ENCODE data around the gene GASK1B.

GASK1B gene

GRCh38 chr4:158164768-158165213 lies 8.0 kb downstream of the GASK1B start:
- no peak for TF ChIP-seq Cebpa-rat (IDR thresholded peaks at IDR 0.05)
- peaks cover 0 to 93% (median 5%) of the 10 kb centered on the region in 10 experiments; a peak in 11 of 20 replicates for H3K4me1 ChIP-seq
- H3K4me3 ChIP-seq, result peak overlapping the region in 2 of 10 experiments; percentile 62 to 68; a peak in 4 of 20 replicates
- peak overlapping the region in 2 of 11 experiments; percentile 42 to 72; a peak in 3 of 22 replicates for H3K9ac ChIP-seq
- peak overlapping the region in 3 of 11 experiments; percentile 88 to 99 (median 96); a peak in 6 of 22 replicates for H3K4me2 ChIP-seq
- H3K36me3 ChIP-seq, result peaks cover 0 to 85% (median 0%) of the 10 kb centered on the region in 11 experiments; a peak in 5 of 22 replicates
- H3K27ac ChIP-seq, result 0 out of 22 replicates have a peak overlapping the region, but pooled peaks of 1 of the 11 experiments have one; percentile 10
- H3K27me3 ChIP-seq, result no peaks in the 10 kb centered on the region
- H4K20me1 ChIP-seq, result peaks cover 0 to 24% (median 0%) of the 10 kb centered on the region in 11 experiments; a peak in 4 of 22 replicates
- peaks cover 0 to 13% (median 0%) of the 10 kb centered on the region in 11 experiments; a peak in 4 of 22 replicates for H3K9me3 ChIP-seq (replicated peaks in 1 of 11)

- H3K27me3 ChIP-seq, result no peaks in the 10 kb centered on the region
- H3K4me3 ChIP-seq, result peak overlapping the region in 2 of 10 experiments; percentile 62 to 68; a peak in 3 of 20 replicates
- H3K9me3 ChIP-seq (replicated peaks in 1 of 11), result peaks cover 0 to 7% (median 0%) of the 10 kb centered on the region in 11 experiments; a peak in 3 of 22 replicates
- no peak for TF ChIP-seq Cebpa-rat (IDR thresholded peaks at IDR 0.05)
- 0 out of 22 replicates have a peak overlapping the region, but pooled peaks of 2 of the 11 experiments have one; percentile 10 to 75 for H3K27ac ChIP-seq
- peak overlapping the region in 3 of 11 experiments; percentile 88 to 99 (median 96); a peak in 6 of 22 replicates for H3K4me2 ChIP-seq
- peaks cover 0 to 84% (median 0%) of the 10 kb centered on the region in 11 experiments; a peak in 5 of 22 replicates for H3K36me3 ChIP-seq
- H4K20me1 ChIP-seq, result peaks cover 0 to 28% (median 0%) of the 10 kb centered on the region in 11 experiments; a peak in 4 of 22 replicates
- peak overlapping the region in 2 of 11 experiments; percentile 42 to 72; a peak in 2 of 22 replicates for H3K9ac ChIP-seq
- peaks cover 0 to 97% (median 4%) of the 10 kb centered on the region in 10 experiments; a peak in 11 of 20 replicates for H3K4me1 ChIP-seq
Observed at GRCh38 chr4:158163941-158164767, 8.7 kb downstream of the GASK1B start.

- Histone ChIP-seq H3K9me3 (replicated peaks in 1 of 11) (no peaks in the 10 kb centered on the region), H3K4me2 (peak overlapping the region in 3 of 11 experiments; percentile 88 to 99 (median 96); a peak in 6 of 22 replicates), H3K27ac (peak overlapping the region in 3 of 11 experiments; percentile 71 to 75 (median 72); a peak in 6 of 22 replicates), H3K9ac (peak overlapping the region in 3 of 11 experiments; percentile 42 to 72 (median 62); a peak in 5 of 22 replicates), H3K4me1 (peaks cover 0 to 98% (median 4%) of the 10 kb centered on the region in 10 experiments; a peak in 11 of 20 replicates), H3K4me3 (0 out of 20 replicates have a peak overlapping the region, but pooled peaks of 1 of the 10 experiments have one; percentile 23), H4K20me1 (peaks cover 0 to 43% (median 0%) of the 10 kb centered on the region in 11 experiments; a peak in 4 of 22 replicates), H3K36me3 (peaks cover 0 to 80% (median 0%) of the 10 kb centered on the region in 11 experiments; a peak in 5 of 22 replicates), H3K27me3 (no peaks in the 10 kb centered on the region)
- no peak for TF ChIP-seq Cebpa-rat (IDR thresholded peaks at IDR 0.05)
Observed at GRCh38 chr4:158162631-158163030, 10.2 kb downstream of the GASK1B start.

GRCh38 chr4:158161551-158162354 lies 11.1 kb downstream of the GASK1B start:
- Histone ChIP-seq H3K4me1 (peaks cover 0 to 98% (median 4%) of the 10 kb centered on the region in 10 experiments; a peak in 11 of 20 replicates), H3K27me3 (no peaks in the 10 kb centered on the region; a peak in 1 of 22 replicates), H3K27ac (peak overlapping the region in 4 of 11 experiments; percentile 44 to 75 (median 72); a peak in 8 of 22 replicates), H3K36me3 (peaks cover 0 to 83% (median 0%) of the 10 kb centered on the region in 11 experiments; a peak in 5 of 22 replicates), H3K9me3 (replicated peaks in 1 of 11) (no peaks in the 10 kb centered on the region), H4K20me1 (peaks cover 0 to 52% (median 0%) of the 10 kb centered on the region in 11 experiments; a peak in 5 of 22 replicates), H3K4me2 (peak overlapping the region in 5 of 11 experiments; percentile 29 to 99 (median 88); a peak in 10 of 22 replicates), H3K9ac (peak overlapping the region in 3 of 11 experiments; percentile 42 to 72 (median 62); a peak in 6 of 22 replicates), H3K4me3 (peak overlapping the region in 2 of 10 experiments; percentile 7 to 23; a peak in 2 of 20 replicates)
- no peak for TF ChIP-seq Cebpa-rat (IDR thresholded peaks at IDR 0.05)

GRCh38 chr4:158159718-158160094 lies 13.1 kb downstream of the GASK1B start:
- Histone ChIP-seq H4K20me1 (peaks cover 0 to 63% (median 0%) of the 10 kb centered on the region in 11 experiments; a peak in 5 of 22 replicates), H3K9ac (peak overlapping the region in 2 of 11 experiments; percentile 15 to 42; a peak in 1 of 22 replicates), H3K36me3 (peaks cover 0 to 79% (median 0%) of the 10 kb centered on the region in 11 experiments; a peak in 6 of 22 replicates), H3K4me1 (peaks cover 0 to 91% (median 8%) of the 10 kb centered on the region in 10 experiments; a peak in 12 of 20 replicates), H3K27ac (peak overlapping the region in 3 of 11 experiments; percentile 35 to 42 (median 36); a peak in 6 of 22 replicates), H3K4me2 (peak overlapping the region in 3 of 11 experiments; percentile 32 to 77 (median 71); a peak in 6 of 22 replicates), H3K4me3 (no peak overlapping the region), H3K9me3 (replicated peaks in 1 of 11) (no peaks in the 10 kb centered on the region), H3K27me3 (no peaks in the 10 kb centered on the region; a peak in 1 of 22 replicates)
- no peak for TF ChIP-seq Cebpa-rat (IDR thresholded peaks at IDR 0.05)

GRCh38 chr4:158159054-158159717 lies 13.6 kb downstream of the GASK1B start:
- Histone ChIP-seq H3K4me1 (peaks cover 0 to 88% (median 8%) of the 10 kb centered on the region in 10 experiments; a peak in 12 of 20 replicates), H3K27ac (peak overlapping the region in 3 of 11 experiments; percentile 35 to 42 (median 36); a peak in 6 of 22 replicates), H3K9me3 (replicated peaks in 1 of 11) (no peaks in the 10 kb centered on the region), H3K9ac (peak overlapping the region in 2 of 11 experiments; percentile 15 to 42; a peak in 1 of 22 replicates), H3K4me3 (no peak overlapping the region), H4K20me1 (peaks cover 0 to 63% (median 0%) of the 10 kb centered on the region in 11 experiments; a peak in 4 of 22 replicates), H3K36me3 (peaks cover 0 to 79% (median 0%) of the 10 kb centered on the region in 11 experiments; a peak in 6 of 22 replicates), H3K4me2 (peak overlapping the region in 3 of 11 experiments; percentile 32 to 77 (median 71); a peak in 6 of 22 replicates), H3K27me3 (no peaks in the 10 kb centered on the region; a peak in 1 of 22 replicates)
- TF ChIP-seq Cebpa-rat (IDR thresholded peaks at IDR 0.05), result no peak

- Histone ChIP-seq H3K4me3 (no peak overlapping the region), H3K27me3 (no peaks in the 10 kb centered on the region; a peak in 1 of 22 replicates), H3K9me3 (replicated peaks in 1 of 11) (peaks cover 0 to 5% (median 0%) of the 10 kb centered on the region in 11 experiments; a peak in 1 of 22 replicates), H3K27ac (no peak overlapping the region), H3K4me1 (peaks cover 0 to 88% (median 8%) of the 10 kb centered on the region in 10 experiments; a peak in 12 of 20 replicates), H3K4me2 (peak overlapping the region in 2 of 11 experiments; percentile 64 to 77; a peak in 3 of 22 replicates), H3K36me3 (peaks cover 0 to 79% (median 0%) of the 10 kb centered on the region in 11 experiments; a peak in 7 of 22 replicates), H4K20me1 (peaks cover 0 to 79% (median 0%) of the 10 kb centered on the region in 11 experiments; a peak in 4 of 22 replicates), H3K9ac (no peak overlapping the region)
- no peak for TF ChIP-seq Cebpa-rat (IDR thresholded peaks at IDR 0.05)
Observed at GRCh38 chr4:158157412-158157811, 15.4 kb downstream of the GASK1B start.

Data from BLaER1 treated with 17β-estradiol and CSF1 and Interleukin-3, amounts not matched to agents 10 nM and 100 nM (cell line).